HG02623 (cell line): ENCODE measurements around the gene TMEM198.

Source experiments
- ATAC-seq: cut with Tn5 transposase; IDR thresholded peaks from one replicate; pipeline ENCODE4 v1.9.1; 2021; ENCODE audit warnings: moderate library complexity; ENCODE audit not compliant: unreplicated experiment

The TMEM198 gene

GRCh38 chr2:219542931-219543595 lies 765 bp upstream of the TMEM198 start:
- ATAC-seq: peak; percentile 28

GRCh38 chr2:219544567-219544966 lies 739 bp downstream of the TMEM198 start:
- no peak for ATAC-seq

GRCh38 chr2:219545295-219545942 lies 1.6 kb downstream of the TMEM198 start:
- no peak for ATAC-seq

- ATAC-seq: no peak
Observed at GRCh38 chr2:219545943-219546352, 2.1 kb downstream of the TMEM198 start.

- ATAC-seq: no peak
Observed at GRCh38 chr2:219547621-219548020, 3.8 kb downstream of the TMEM198 start.

GRCh38 chr2:219548990-219549389 lies 5.2 kb downstream of the TMEM198 start:
- no peak for ATAC-seq

- no peak for ATAC-seq
Observed at GRCh38 chr2:219549619-219550018, 5.8 kb downstream of the TMEM198 start.

GRCh38 chr2:219551441-219552381 lies 7.9 kb downstream of the TMEM198 start:
- ATAC-seq: no peak

- ATAC-seq: peak; percentile 87
Observed at GRCh38 chr2:219552382-219553167, 8.7 kb downstream of the TMEM198 start.

- ATAC-seq: no peak
Observed at GRCh38 chr2:219553168-219553417, 9.3 kb downstream of the TMEM198 start.

- ATAC-seq: no peak
Observed at GRCh38 chr2:219553463-219553963, 9.7 kb downstream of the TMEM198 start.

- no peak for ATAC-seq
Observed at GRCh38 chr2:219554350-219554749, 10.5 kb downstream of the TMEM198 start.

- ATAC-seq: no peak
Observed at GRCh38 chr2:219555956-219556355, 12.1 kb downstream of the TMEM198 start.

GRCh38 chr2:219556413-219556812 lies 12.6 kb downstream of the TMEM198 start:
- no peak for ATAC-seq

GRCh38 chr2:219557320-219557719 lies 13.5 kb downstream of the TMEM198 start:
- ATAC-seq: no peak

- ATAC-seq: no peak
Observed at GRCh38 chr2:219557791-219558785, 14.3 kb downstream of the TMEM198 start.

GRCh38 chr2:219559156-219559915 lies 15.5 kb downstream of the TMEM198 start:
- ATAC-seq: no peak

GRCh38 chr2:219560037-219560892 lies 16.4 kb downstream of the TMEM198 start:
- no peak for ATAC-seq
